Activated CD8-positive, alpha-beta T cell treated with anti-CD3 and anti-CD28 coated beads for 36 hours (primary cell): ENCODE measurements around the gene CARD16. TPM values are rescaled to one million over a fixed set of nuclear protein-coding genes. Genes with fewer than 3 reads are reported as not detected.

ENCODE experiments used
- ATAC-seq: fragments of 200-7000 bp; cut with Tn5 transposase; one replicate; pipeline ENCODE4 v1.10.0; 2021; ENCODE audit warnings: mild to moderate bottlenecking, moderate library complexity
- CTCF ChIA-PET: fragments of 350-600 bp; sonication (Branson Sonifier 250); formaldehyde crosslinking; loops from one replicate; lab custom pipeline; 2021; ENCODE audit warnings: antibody characterized with exemption; lab: Charles Lee
- POLR2A ChIA-PET: fragments of 350-600 bp; sonication (Branson Sonifier 250); formaldehyde crosslinking; loops from one replicate; lab custom pipeline; 2021; ENCODE audit warnings: antibody characterized with exemption; lab: Charles Lee
- DNase-seq: peaks from one replicate; pipeline ENCODE4 v3.0.0-alpha.2; 2020
- H3K27ac Mint-ChIP-seq: one replicate; pipeline ENCODE4 v1.8.0; 2021; ENCODE audit warnings: mild to moderate bottlenecking, mixed read lengths
- H3K27me3 Mint-ChIP-seq: one replicate; pipeline ENCODE4 v1.8.0; 2021; ENCODE audit warnings: mixed read lengths
- H3K36me3 Mint-ChIP-seq: one replicate; pipeline ENCODE4 v1.8.0; 2021; ENCODE audit warnings: low read depth, mixed read lengths
- H3K4me1 Mint-ChIP-seq: one replicate; pipeline ENCODE4 v1.8.0; 2021; ENCODE audit warnings: low read depth, mixed read lengths
- H3K4me3 Mint-ChIP-seq: one replicate; pipeline ENCODE4 v1.8.0; 2021; ENCODE audit warnings: mild to moderate bottlenecking, moderate library complexity, mixed read lengths
- H3K9me3 Mint-ChIP-seq: one replicate; pipeline ENCODE4 v1.8.0; 2021; ENCODE audit warnings: mixed read lengths
- intact Hi-C: fragments of 100-400 bp; cut with micrococcal nuclease; formaldehyde crosslinking; loops from one replicate; pipeline ENCODE4 v1.10.0; 2022
- total RNA-seq, 2 experiments: library from RNA; stranded (reverse); gene quantifications; one replicate each; pipeline ENCODE4 v1.2.3, GENCODE V29; 2021
- TF ChIP-seq, protein P1 (sequence below): fragments of 200-600 bp; IDR thresholded peaks from one replicate; pipeline ENCODE4 v1.8.0; 2022; ENCODE audit warnings: antibody characterized with exemption, mild to moderate bottlenecking

The CARD16 gene
- total RNA-seq, 2 experiments from 2014 or later = 13.1 to 15.2 TPM

- CTCF ChIA-PET = no interaction called here
- no peak for ATAC-seq
These were observed 17.5 kb downstream of the CARD16 start for GRCh38 chr11:105027678-105028077.

DNA sequence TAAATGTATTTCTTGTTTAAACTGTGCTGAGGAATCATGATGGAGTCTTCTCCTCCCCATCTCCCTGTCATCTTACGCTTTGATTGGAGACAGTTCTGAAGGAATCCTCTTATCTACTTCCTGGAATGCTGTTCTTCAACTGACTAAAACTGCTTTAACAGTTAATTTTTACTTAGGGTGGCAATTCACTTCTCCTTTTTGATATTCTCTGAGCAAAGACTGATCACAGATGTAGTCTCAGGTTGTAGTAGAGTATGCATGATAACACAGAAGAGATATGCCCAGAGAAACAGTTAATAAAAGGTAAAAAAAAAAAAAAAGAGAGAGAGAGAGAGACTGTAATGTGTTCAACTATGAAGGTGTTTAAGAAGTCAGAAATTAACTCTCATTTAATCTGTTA, 20.7 kb downstream of the CARD16 start:
- Mint-ChIP-seq H3K27ac (no peak overlapping the region), H3K9me3 (peaks cover 1% of the 10 kb centered on the region), H3K36me3 (peaks cover 24% of the 10 kb centered on the region), H3K4me1 (peaks cover 8% of the 10 kb centered on the region), H3K4me3 (no peak overlapping the region), H3K27me3 (no peaks in the 10 kb centered on the region)
- CTCF ChIA-PET = no interaction called here
- POLR2A ChIA-PET = no interaction called here
- no peak for ATAC-seq
- DNase-seq = no peak
- TF ChIP-seq, protein P1, sequence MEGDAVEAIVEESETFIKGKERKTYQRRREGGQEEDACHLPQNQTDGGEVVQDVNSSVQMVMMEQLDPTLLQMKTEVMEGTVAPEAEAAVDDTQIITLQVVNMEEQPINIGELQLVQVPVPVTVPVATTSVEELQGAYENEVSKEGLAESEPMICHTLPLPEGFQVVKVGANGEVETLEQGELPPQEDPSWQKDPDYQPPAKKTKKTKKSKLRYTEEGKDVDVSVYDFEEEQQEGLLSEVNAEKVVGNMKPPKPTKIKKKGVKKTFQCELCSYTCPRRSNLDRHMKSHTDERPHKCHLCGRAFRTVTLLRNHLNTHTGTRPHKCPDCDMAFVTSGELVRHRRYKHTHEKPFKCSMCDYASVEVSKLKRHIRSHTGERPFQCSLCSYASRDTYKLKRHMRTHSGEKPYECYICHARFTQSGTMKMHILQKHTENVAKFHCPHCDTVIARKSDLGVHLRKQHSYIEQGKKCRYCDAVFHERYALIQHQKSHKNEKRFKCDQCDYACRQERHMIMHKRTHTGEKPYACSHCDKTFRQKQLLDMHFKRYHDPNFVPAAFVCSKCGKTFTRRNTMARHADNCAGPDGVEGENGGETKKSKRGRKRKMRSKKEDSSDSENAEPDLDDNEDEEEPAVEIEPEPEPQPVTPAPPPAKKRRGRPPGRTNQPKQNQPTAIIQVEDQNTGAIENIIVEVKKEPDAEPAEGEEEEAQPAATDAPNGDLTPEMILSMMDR = no peak
- intact Hi-C loops = no loop called here

More at GRCh38 chr11:105027678-105028077, 17.5 kb downstream of the CARD16 start:
- H3K4me3 Mint-ChIP-seq = no peak overlapping the region
- peaks cover 46% of the 10 kb centered on the region for H3K36me3 Mint-ChIP-seq
- TF ChIP-seq, protein P1 = no peak
- POLR2A ChIA-PET = interaction anchor here (1.0 kb wide), 1 partner anchor 1051 kb away, joined by 3 read pairs; no protein-coding TSS in a partner anchor
- peaks cover 17% of the 10 kb centered on the region for H3K4me1 Mint-ChIP-seq
- peak overlapping the region; percentile 48 for H3K27ac Mint-ChIP-seq
- no peaks in the 10 kb centered on the region for H3K9me3 Mint-ChIP-seq
- DNase-seq = no peak
- intact Hi-C loops = no loop called here
- no peaks in the 10 kb centered on the region for H3K27me3 Mint-ChIP-seq

DNA sequence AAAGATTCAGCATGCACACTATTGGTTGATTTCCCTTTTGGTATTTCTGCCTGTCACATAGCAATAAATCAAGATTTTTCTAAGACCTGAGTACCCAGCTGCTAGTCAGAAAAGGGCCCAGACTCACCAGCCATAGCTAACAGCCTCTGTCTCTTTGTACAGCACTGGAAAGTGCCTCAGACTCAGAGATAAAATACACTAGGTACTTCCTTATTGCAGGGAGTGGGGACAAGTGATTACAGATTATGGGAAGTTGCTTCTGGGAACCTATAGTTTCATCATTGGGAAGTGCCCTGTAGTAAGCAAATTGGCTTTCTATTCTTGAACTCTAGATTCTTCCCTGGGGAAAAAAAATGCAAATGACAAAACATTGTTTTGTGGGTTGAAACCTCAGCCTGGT, 22.1 kb downstream of the CARD16 start, which contains the start of gene CASP5:
Gene CASP5, minus strand, starts transcription at position 166 of the 400 bp plus-strand sequence. Its CDS starts 32 bp downstream, at position 134.
- ATAC-seq (no peak), DNase-seq (no peak)
- peaks cover 1% of the 10 kb centered on the region for H3K9me3 Mint-ChIP-seq
- intact Hi-C loops = no loop called here
- CTCF ChIA-PET = no interaction called here
- H3K36me3 Mint-ChIP-seq = peaks cover 15% of the 10 kb centered on the region
- peaks cover 7% of the 10 kb centered on the region for H3K4me1 Mint-ChIP-seq
- POLR2A ChIA-PET = no interaction called here
- H3K27ac Mint-ChIP-seq = no peak within 1 kb of the TSS
- no peak within 1 kb of the TSS for H3K4me3 Mint-ChIP-seq
- TF ChIP-seq, protein P1 = no peak
- H3K27me3 Mint-ChIP-seq = no peaks in the 10 kb centered on the region

DNA sequence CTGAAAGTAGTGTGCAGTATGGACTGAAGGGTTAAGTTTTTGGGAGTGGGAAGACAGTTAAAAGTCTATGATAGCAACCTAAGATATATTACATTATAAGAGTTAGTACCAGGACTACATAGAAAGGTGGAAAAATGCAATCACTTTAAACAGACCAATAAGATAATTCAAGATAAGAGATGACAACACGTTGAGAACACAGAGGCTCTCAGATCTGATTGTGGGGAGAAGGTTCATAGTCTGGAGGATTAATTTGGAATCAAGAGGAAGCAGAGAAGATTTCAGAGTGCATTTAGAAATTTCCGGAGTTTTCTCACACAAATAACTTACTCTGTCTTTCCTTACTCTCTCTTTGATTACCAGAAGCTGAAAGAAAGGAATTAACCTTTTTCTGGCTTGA, 22.6 kb downstream of the CARD16 start:
- no peaks in the 10 kb centered on the region for H3K27me3 Mint-ChIP-seq
- DNase-seq = no peak
- CTCF ChIA-PET = no interaction called here
- peaks cover 1% of the 10 kb centered on the region for H3K9me3 Mint-ChIP-seq
- ATAC-seq = no peak
- POLR2A ChIA-PET = no interaction called here
- H3K4me3 Mint-ChIP-seq = no peak overlapping the region
- peaks cover 11% of the 10 kb centered on the region for H3K36me3 Mint-ChIP-seq
- H3K27ac Mint-ChIP-seq = no peak overlapping the region
- TF ChIP-seq, protein P1 = no peak
- intact Hi-C loops = no loop called here
- H3K4me1 Mint-ChIP-seq = peaks cover 3% of the 10 kb centered on the region

DNA sequence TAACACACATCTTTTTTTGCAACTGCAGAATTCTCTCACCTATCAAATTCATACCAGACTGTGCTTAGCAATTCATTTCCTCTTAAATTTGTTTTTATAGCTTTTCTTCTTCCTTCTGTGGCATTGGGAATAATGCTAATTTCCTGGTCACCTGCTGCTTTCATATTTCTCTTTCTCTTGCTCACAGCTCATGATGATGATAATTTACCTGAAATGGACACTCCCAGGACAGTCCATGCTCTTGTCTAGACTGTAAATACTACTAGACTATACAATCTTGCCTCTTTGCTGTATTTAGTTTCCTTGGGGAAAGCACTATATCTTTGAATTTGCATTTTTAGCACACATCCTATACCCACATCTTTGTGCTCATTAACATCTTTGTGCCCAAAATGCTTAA, 37.7 kb downstream of the CARD16 start:
- ATAC-seq = no peak
- ChIA-PET CTCF (no interaction called here), POLR2A (no interaction called here)

More for the DNA sequence above, 37.7 kb downstream of the CARD16 start:
- H3K9me3 Mint-ChIP-seq = no peaks in the 10 kb centered on the region
- H3K36me3 Mint-ChIP-seq = no peaks in the 10 kb centered on the region
- H3K27ac Mint-ChIP-seq = no peak overlapping the region
- no peaks in the 10 kb centered on the region for H3K4me1 Mint-ChIP-seq
- TF ChIP-seq, protein P1 = no peak
- DNase-seq = no peak
- intact Hi-C loops = loop anchor here (10.0 kb wide), 1 partner anchor 413 kb away; no protein-coding TSS in a partner anchor
- no peaks in the 10 kb centered on the region for H3K27me3 Mint-ChIP-seq
- H3K4me3 Mint-ChIP-seq = no peak overlapping the region
